Osteocyte (in vitro differentiated cells): Measurements from ENCODE around the gene TGM1. TPM values are rescaled to one million over a fixed set of nuclear protein-coding genes. Genes with fewer than 3 reads are reported as not detected.

ENCODE experiments used
- DNase-seq: peaks from one replicate; pipeline ENCODE4 v3.0.0; 2021; ENCODE audit warnings: mixed read lengths; ENCODE audit not compliant: unreplicated experiment; ENCODE audit errors: extremely low spot score
- H3K27ac Mint-ChIP-seq: one replicate; pipeline ENCODE4 v1.8.0; 2021; ENCODE audit warnings: mild to moderate bottlenecking, mixed read lengths; ENCODE audit not compliant: unreplicated experiment
- H3K27me3 Mint-ChIP-seq: one replicate; pipeline ENCODE4 v1.8.0; 2021; ENCODE audit warnings: mixed read lengths; ENCODE audit not compliant: unreplicated experiment
- H3K36me3 Mint-ChIP-seq: one replicate; pipeline ENCODE4 v1.8.0; 2021; ENCODE audit warnings: mixed read lengths; ENCODE audit not compliant: unreplicated experiment
- H3K4me1 Mint-ChIP-seq: one replicate; pipeline ENCODE4 v1.8.0; 2021; ENCODE audit warnings: mixed read lengths; ENCODE audit not compliant: unreplicated experiment
- H3K4me3 Mint-ChIP-seq: one replicate; pipeline ENCODE4 v1.8.0; 2021; ENCODE audit warnings: mild to moderate bottlenecking, moderate library complexity, mixed read lengths; ENCODE audit not compliant: unreplicated experiment
- H3K9me3 Mint-ChIP-seq: one replicate; pipeline ENCODE4 v1.8.0; 2021; ENCODE audit warnings: mixed read lengths; ENCODE audit not compliant: unreplicated experiment
- total RNA-seq: library from RNA; stranded (reverse); gene quantifications from 2 replicates; pipeline ENCODE4 v1.2.1, GENCODE V29; 2021
- TF ChIP-seq, protein P1 (sequence below): fragments of 200-600 bp; sonication (generic); IDR thresholded peaks from 2 replicates; pipeline ENCODE4 v1.5.0; 2021; ENCODE audit warnings: antibody characterized with exemption, mild to moderate bottlenecking, moderate library complexity

TGM1 gene
- total RNA-seq, 1 donor from 2014 or later = 2.1 TPM

DNA sequence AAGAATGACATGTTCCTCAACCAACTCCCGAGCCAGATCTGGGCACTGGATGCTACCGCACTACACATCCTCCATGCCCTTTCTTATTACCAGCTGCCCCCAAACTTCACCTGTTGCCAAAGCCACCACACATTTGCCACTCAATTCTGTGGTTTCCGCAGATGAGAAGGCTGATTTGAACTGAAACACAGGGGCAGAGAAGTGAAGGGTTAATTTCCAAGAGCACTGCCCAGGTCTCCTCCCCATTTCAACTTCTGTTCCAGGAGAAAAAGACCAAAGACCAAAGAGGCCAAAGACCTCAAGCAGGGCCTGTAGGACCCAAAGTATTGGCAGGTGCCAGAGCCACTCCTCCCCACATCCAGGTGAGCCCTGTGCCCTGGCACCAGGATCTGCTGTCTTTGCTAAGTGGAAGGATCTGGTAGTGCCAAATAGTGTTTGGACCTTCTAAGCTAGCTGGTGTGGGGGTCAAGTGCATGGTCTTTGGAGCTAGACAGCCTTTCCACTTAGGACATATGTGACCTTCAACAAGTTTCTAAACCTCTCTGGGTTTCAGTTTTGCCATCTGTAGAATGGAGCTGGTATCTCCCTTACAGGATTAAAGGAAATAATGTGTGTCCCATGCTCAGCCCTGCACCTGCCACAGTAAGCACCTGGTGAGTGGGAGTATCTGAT lies 28.6 kb upstream of the TGM1 start:
- Mint-ChIP-seq H3K4me1 (peaks cover 4% of the 10 kb centered on the region), H3K27me3 (no peaks in the 10 kb centered on the region), H3K27ac (no peak overlapping the region), H3K36me3 (peaks cover 20% of the 10 kb centered on the region), H3K4me3 (no peak overlapping the region), H3K9me3 (no peaks in the 10 kb centered on the region)
- no peak for DNase-seq
- TF ChIP-seq, protein P1, sequence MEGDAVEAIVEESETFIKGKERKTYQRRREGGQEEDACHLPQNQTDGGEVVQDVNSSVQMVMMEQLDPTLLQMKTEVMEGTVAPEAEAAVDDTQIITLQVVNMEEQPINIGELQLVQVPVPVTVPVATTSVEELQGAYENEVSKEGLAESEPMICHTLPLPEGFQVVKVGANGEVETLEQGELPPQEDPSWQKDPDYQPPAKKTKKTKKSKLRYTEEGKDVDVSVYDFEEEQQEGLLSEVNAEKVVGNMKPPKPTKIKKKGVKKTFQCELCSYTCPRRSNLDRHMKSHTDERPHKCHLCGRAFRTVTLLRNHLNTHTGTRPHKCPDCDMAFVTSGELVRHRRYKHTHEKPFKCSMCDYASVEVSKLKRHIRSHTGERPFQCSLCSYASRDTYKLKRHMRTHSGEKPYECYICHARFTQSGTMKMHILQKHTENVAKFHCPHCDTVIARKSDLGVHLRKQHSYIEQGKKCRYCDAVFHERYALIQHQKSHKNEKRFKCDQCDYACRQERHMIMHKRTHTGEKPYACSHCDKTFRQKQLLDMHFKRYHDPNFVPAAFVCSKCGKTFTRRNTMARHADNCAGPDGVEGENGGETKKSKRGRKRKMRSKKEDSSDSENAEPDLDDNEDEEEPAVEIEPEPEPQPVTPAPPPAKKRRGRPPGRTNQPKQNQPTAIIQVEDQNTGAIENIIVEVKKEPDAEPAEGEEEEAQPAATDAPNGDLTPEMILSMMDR = no peak

DNA sequence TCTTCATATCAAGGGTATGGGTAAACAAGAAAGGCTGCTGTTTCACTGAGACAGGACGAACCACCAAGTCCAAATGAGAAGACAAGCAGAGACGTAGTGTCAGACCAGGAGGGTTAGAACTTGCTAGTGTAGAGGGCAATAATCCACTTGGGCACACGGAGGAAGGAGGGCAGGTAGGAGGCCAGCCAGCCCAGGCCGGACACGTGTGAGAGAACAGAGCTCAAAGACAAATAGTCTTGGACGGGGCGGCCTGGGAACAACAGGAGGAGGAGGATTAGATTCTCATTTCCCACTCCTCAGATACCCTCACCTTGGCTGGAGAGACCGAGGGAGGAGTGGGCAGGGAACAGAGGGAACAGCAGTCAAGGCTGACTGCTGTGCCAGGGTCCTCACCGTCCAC lies 27.8 kb upstream of the TGM1 start:
- TF ChIP-seq, protein P1 = no peak
- peaks cover 18% of the 10 kb centered on the region for H3K36me3 Mint-ChIP-seq
- H3K9me3 Mint-ChIP-seq = no peaks in the 10 kb centered on the region
- H3K27me3 Mint-ChIP-seq = no peaks in the 10 kb centered on the region
- peaks cover 1% of the 10 kb centered on the region for H3K4me1 Mint-ChIP-seq
- no peak for DNase-seq
- H3K27ac Mint-ChIP-seq = no peak overlapping the region
- no peak overlapping the region for H3K4me3 Mint-ChIP-seq

DNA sequence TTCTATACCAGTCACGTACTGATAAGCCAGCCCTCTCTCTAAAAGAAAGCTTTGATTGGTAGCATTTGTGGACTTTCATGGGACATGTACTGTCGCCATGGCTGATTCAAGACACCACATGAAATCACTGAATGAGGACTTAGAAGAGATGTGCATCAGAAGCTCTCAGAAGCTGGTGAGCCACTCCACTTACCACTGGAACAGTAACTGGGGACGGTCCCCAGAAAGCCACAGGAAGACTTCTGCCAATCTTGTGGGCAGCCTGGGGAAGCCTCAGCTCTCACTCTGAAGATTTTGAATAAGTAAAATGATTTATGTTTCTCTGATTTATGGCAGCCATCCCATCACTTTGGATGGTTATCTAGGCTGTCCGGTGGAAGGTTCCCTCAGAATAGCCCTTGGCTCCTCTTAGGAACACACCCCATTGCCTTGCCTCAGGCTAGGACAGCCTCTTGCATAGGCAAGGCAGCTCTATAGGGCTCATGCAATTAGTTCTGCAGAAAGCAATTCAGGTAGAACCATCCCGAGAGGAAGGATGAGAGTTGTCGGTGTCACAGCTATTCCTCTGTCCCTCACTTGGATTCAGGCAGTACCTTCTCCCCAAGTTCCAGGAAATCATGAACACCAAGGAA lies 26.8 kb upstream of the TGM1 start:
- no peak for DNase-seq
- TF ChIP-seq, protein P1 = no peak
- Mint-ChIP-seq H3K4me1 (no peaks in the 10 kb centered on the region), H3K27me3 (no peaks in the 10 kb centered on the region), H3K9me3 (no peaks in the 10 kb centered on the region), H3K4me3 (no peak overlapping the region), H3K27ac (no peak overlapping the region), H3K36me3 (peaks cover 16% of the 10 kb centered on the region)

DNA sequence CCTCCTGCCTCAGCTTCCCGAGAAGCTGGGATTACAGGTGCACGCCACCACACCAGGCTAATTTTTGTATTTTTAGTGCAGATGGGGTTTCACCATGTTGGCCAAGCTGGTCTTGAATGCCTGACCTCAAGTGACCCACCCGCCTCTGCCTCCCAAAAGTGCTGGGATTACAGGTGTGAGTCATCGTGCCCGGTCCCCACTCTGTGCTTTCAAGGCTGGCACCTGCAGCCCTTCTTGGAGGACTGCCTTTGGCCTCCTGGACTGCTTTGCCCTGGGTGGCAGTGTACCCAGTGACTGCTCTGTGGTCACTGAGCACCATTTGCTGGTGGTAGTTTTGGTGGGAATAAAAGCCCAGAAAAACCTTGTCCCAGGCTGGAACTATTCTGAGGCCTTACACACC lies 24.0 kb upstream of the TGM1 start:
- Mint-ChIP-seq H3K4me1 (peaks cover 5% of the 10 kb centered on the region), H3K27ac (no peak overlapping the region), H3K9me3 (no peaks in the 10 kb centered on the region), H3K4me3 (no peak overlapping the region), H3K36me3 (peaks cover 11% of the 10 kb centered on the region), H3K27me3 (no peaks in the 10 kb centered on the region)
- TF ChIP-seq, protein P1 = no peak
- DNase-seq = no peak

DNA sequence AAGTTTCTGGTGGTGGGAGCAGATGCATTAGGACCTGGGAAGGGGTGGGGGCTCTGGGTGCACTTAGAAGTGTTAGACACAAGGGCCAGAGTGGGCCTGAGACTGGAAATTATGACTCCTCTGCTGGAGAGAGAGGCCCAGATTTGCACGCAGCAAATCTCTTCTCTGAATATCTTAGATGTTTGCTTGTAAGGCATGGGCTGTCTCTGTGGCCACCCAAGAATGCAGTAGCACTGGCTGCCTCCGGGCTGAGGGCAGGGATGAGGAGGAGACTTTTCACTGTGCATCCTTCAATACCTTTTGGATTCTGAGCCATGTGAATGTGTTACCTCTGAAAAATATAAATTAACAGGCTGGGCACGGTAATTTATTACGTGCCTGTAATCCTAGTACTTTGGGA lies 22.4 kb upstream of the TGM1 start:
- Mint-ChIP-seq H3K9me3 (no peaks in the 10 kb centered on the region), H3K27me3 (no peaks in the 10 kb centered on the region), H3K27ac (no peak overlapping the region), H3K36me3 (peaks cover 1% of the 10 kb centered on the region), H3K4me3 (no peak overlapping the region), H3K4me1 (peaks cover 5% of the 10 kb centered on the region)
- DNase-seq = no peak
- TF ChIP-seq, protein P1 = no peak
